Endothelial cell (in vitro differentiated cells): ENCODE results near the gene PHKA2. TPM values are rescaled to one million over a fixed set of nuclear protein-coding genes. Genes with fewer than 3 reads are reported as not detected.
"Not testable (repeated sequence)": the region's sequence is repeated elsewhere in the genome, so short reads cannot be mapped to it uniquely, and the experiment has no call there.

Experiments
- DNase-seq: peaks from one replicate; pipeline ENCODE4 v3.0.0; 2021; ENCODE audit warnings: low spot score
- H3K27ac Mint-ChIP-seq: one replicate; pipeline ENCODE4 v1.8.0; 2021; ENCODE audit warnings: mixed read lengths, inconsistent platforms; ENCODE audit not compliant: unreplicated experiment
- H3K27me3 Mint-ChIP-seq: one replicate; pipeline ENCODE4 v1.8.0; 2021; ENCODE audit warnings: mild to moderate bottlenecking, moderate library complexity, mixed read lengths, inconsistent platforms; ENCODE audit not compliant: unreplicated experiment
- H3K36me3 Mint-ChIP-seq: one replicate; pipeline ENCODE4 v1.8.0; 2021; ENCODE audit warnings: mild to moderate bottlenecking, low read depth, mixed read lengths, inconsistent platforms; ENCODE audit not compliant: unreplicated experiment
- H3K4me1 Mint-ChIP-seq: one replicate; pipeline ENCODE4 v1.8.0; 2021; ENCODE audit warnings: mild to moderate bottlenecking, mixed read lengths, inconsistent platforms; ENCODE audit not compliant: unreplicated experiment
- H3K4me3 Mint-ChIP-seq: one replicate; pipeline ENCODE4 v1.8.0; 2021; ENCODE audit warnings: mild to moderate bottlenecking, mixed read lengths, inconsistent platforms; ENCODE audit not compliant: unreplicated experiment
- H3K9me3 Mint-ChIP-seq: one replicate; pipeline ENCODE4 v1.8.0; 2021; ENCODE audit warnings: mixed read lengths, inconsistent platforms; ENCODE audit not compliant: unreplicated experiment
- CTCF ChIP-seq: fragments of 200-600 bp; sonication (generic); IDR thresholded peaks from one replicate; pipeline ENCODE4 v1.5.0; 2021; ENCODE audit warnings: antibody characterized with exemption; ENCODE audit not compliant: unreplicated experiment
- total RNA-seq: library from RNA; stranded (reverse); fragmentation: NEBNext Ultra II Directional; extraction: Animal tissue kit (Norgen Biotek cat#: 25700); gene quantifications from one replicate; pipeline ENCODE4 v1.2.1, GENCODE V29; 2021; ENCODE audit not compliant: unreplicated experiment

PHKA2 gene
- total RNA-seq, 1 donor from 2014 or later: 19.7 TPM

- H3K4me3 Mint-ChIP-seq: no peak overlapping the region
- peaks cover 3% of the 10 kb centered on the region for H3K4me1 Mint-ChIP-seq
- no peak for DNase-seq
- H3K27ac Mint-ChIP-seq: no peak overlapping the region
- H3K9me3 Mint-ChIP-seq: no peaks in the 10 kb centered on the region
- H3K36me3 Mint-ChIP-seq: no peaks in the 10 kb centered on the region
- H3K27me3 Mint-ChIP-seq: peaks cover 2% of the 10 kb centered on the region
- no peak for TF ChIP-seq CTCF
Measured at GRCh38 chrX:18855919-18856644, 127.8 kb downstream of the PHKA2 start.

- H3K4me3 Mint-ChIP-seq, H3K27ac Mint-ChIP-seq, H3K9me3 Mint-ChIP-seq, H3K27me3 Mint-ChIP-seq, H3K36me3 Mint-ChIP-seq, H3K4me1 Mint-ChIP-seq, DNase-seq: not testable (repeated sequence)
Measured at GRCh38 chrX:18847901-18848300, 136.0 kb downstream of the PHKA2 start.

Other genes starting within 250 kb of the PHKA2 start
- gene ADGRG2, start 138.4 kb upstream of the PHKA2 start, total RNA-seq: not detected